ENCODE measurements around the gene H2BK1. TPM values are rescaled to one million over a fixed set of nuclear protein-coding genes. Genes with fewer than 3 reads are reported as not detected.

The H2BK1 gene
- polyA plus RNA-seq, 3 donors, result not detected

- Histone ChIP-seq H4K20me1 (ENCODE audit: insufficient read depth, low read length) (peaks cover 3% of the 10 kb centered on the region), H3K27ac (ENCODE audit: low read depth in 1 of 2, low read length in 2 of 2) (no peak overlapping the region), H3K9ac (ENCODE audit: insufficient read depth, low read length, poor library complexity, severe bottlenecking) (no peak overlapping the region), H3K9me3 (replicated peaks in 1 of 2; ENCODE audit: control insufficient read depth in 1 of 2, insufficient read depth in 1 of 2, low read length in 2 of 2) (no peaks in the 10 kb centered on the region), H3K79me2 (ENCODE audit: insufficient read depth, low read length) (no peaks in the 10 kb centered on the region), H3K36me3 (replicated peaks in 1 of 2; ENCODE audit: control insufficient read depth in 1 of 2, insufficient read depth in 2 of 2, low read length in 2 of 2) (peaks cover 6 to 15% of the 10 kb centered on the region in 2 donors), H3K27me3 (ENCODE audit: control insufficient read depth in 2 of 2, insufficient read depth in 2 of 2, low read length in 2 of 2) (peaks cover 3 to 11% of the 10 kb centered on the region in 2 donors), H3K4me3 (replicated peaks in 1 of 3; ENCODE audit: low read depth in 2 of 3, low read length in 3 of 3) (no peak overlapping the region), H2AFZ (ENCODE audit: insufficient read depth, low read depth, low read length, poor library complexity, severe bottlenecking) (no peak overlapping the region), H3K4me1 (ENCODE audit: control insufficient read depth in 1 of 2, insufficient read depth in 2 of 2, low read length in 2 of 2) (no peaks in the 10 kb centered on the region), H3K4me2 (replicated peaks; ENCODE audit: extremely low read depth, low read length, poor library complexity, severe bottlenecking) (no peak overlapping the region)
- 88% methylated on average over 5 of the region's 9 CpGs for WGBS (ENCODE audit: insufficient coverage)
- DNase-seq, result no peak
- H3K4me1 Mint-ChIP-seq, result no peaks in the 10 kb centered on the region
- H3K4me3 Mint-ChIP-seq, result no peak overlapping the region
- no peak for TF ChIP-seq CTCF (IDR thresholded peaks at IDR 0.05)
- peaks cover 17 to 19% of the 10 kb centered on the region in 2 donors for H3K36me3 Mint-ChIP-seq
- peaks cover 31 to 50% (median 32%) of the 10 kb centered on the region in 3 donors for H3K27me3 Mint-ChIP-seq (ENCODE audit: low read depth in 3 of 3)
- intact Hi-C loops (cut with micrococcal nuclease), result no loop called here
- no peak overlapping the region for H3K27ac Mint-ChIP-seq
- peaks cover 0 to 4% (median 0%) of the 10 kb centered on the region in 7 donors for H3K9me3 Mint-ChIP-seq
These were observed 1.9 kb downstream of the H2BK1 start for GRCh38 chr7:151208253-151208862.

GRCh38 chr7:151207804-151208203, 2.5 kb downstream of the H2BK1 start:
- peaks cover 31 to 53% (median 32%) of the 10 kb centered on the region in 3 donors for H3K27me3 Mint-ChIP-seq (ENCODE audit: low read depth in 3 of 3)

More at GRCh38 chr7:151207804-151208203, 2.5 kb downstream of the H2BK1 start:
- Mint-ChIP-seq H3K27ac (no peak overlapping the region), H3K9me3 (peaks cover 0 to 4% (median 0%) of the 10 kb centered on the region in 7 donors), H3K4me3 (no peak overlapping the region), H3K36me3 (peaks cover 12 to 13% of the 10 kb centered on the region in 2 donors), H3K4me1 (no peaks in the 10 kb centered on the region)
- H3K9me3 ChIP-seq (replicated peaks in 1 of 2; ENCODE audit: control insufficient read depth in 1 of 2, insufficient read depth in 1 of 2, low read length in 2 of 2), result no peaks in the 10 kb centered on the region
- H3K27me3 ChIP-seq (ENCODE audit: control insufficient read depth in 2 of 2, insufficient read depth in 2 of 2, low read length in 2 of 2), result peaks cover 3 to 11% of the 10 kb centered on the region in 2 donors
- no peak overlapping the region for H3K9ac ChIP-seq (ENCODE audit: insufficient read depth, low read length, poor library complexity, severe bottlenecking)
- peaks cover under 1 to 9% of the 10 kb centered on the region in 2 donors for H3K36me3 ChIP-seq (replicated peaks in 1 of 2; ENCODE audit: control insufficient read depth in 1 of 2, insufficient read depth in 2 of 2, low read length in 2 of 2)
- no peak for TF ChIP-seq CTCF (IDR thresholded peaks at IDR 0.05)
- H3K4me3 ChIP-seq (replicated peaks in 1 of 3; ENCODE audit: low read depth in 2 of 3, low read length in 3 of 3), result no peak overlapping the region
- no peaks in the 10 kb centered on the region for H3K4me1 ChIP-seq (ENCODE audit: control insufficient read depth in 1 of 2, insufficient read depth in 2 of 2, low read length in 2 of 2)
- no peak for DNase-seq
- H3K4me2 ChIP-seq (replicated peaks; ENCODE audit: extremely low read depth, low read length, poor library complexity, severe bottlenecking), result no peak overlapping the region
- H2AFZ ChIP-seq (ENCODE audit: insufficient read depth, low read depth, low read length, poor library complexity, severe bottlenecking), result no peak overlapping the region
- intact Hi-C loops (cut with micrococcal nuclease), result no loop called here
- H3K79me2 ChIP-seq (ENCODE audit: insufficient read depth, low read length), result no peaks in the 10 kb centered on the region
- 84% methylated on average over 11 of the region's 12 CpGs for WGBS (ENCODE audit: insufficient coverage)
- no peak overlapping the region for H3K27ac ChIP-seq (ENCODE audit: low read depth in 1 of 2, low read length in 2 of 2)
- peaks cover 3% of the 10 kb centered on the region for H4K20me1 ChIP-seq (ENCODE audit: insufficient read depth, low read length)

Data from CD14-positive monocyte (primary cell).